NCI-H187 treated with DMSO at 0.1 percent for 48 hours (cell line): ENCODE results near the gene SPAG16.
"Not testable (repeated sequence)": the region's sequence is repeated elsewhere in the genome, so short reads cannot be mapped to it uniquely, and the experiment has no call there.

Source experiments
- DNase-seq: peaks from one replicate; lab custom pipeline; 2025; lab: John Stamatoyannopoulos, UW

The SPAG16 gene

GRCh38 chr2:213408426-213409070, 124.3 kb downstream of the SPAG16 start:
- not testable (repeated sequence) for DNase-seq

- DNase-seq, result not testable (repeated sequence)
Observed at GRCh38 chr2:213410687-213411086, 126.4 kb downstream of the SPAG16 start.

GRCh38 chr2:213411582-213412289, 127.5 kb downstream of the SPAG16 start:
- DNase-seq, result no peak

- no peak for DNase-seq
Observed at GRCh38 chr2:213415093-213415492, 130.8 kb downstream of the SPAG16 start.

GRCh38 chr2:213416832-213417231, 132.6 kb downstream of the SPAG16 start:
- no peak for DNase-seq

- no peak for DNase-seq
Observed at GRCh38 chr2:213419980-213420379, 135.7 kb downstream of the SPAG16 start.

GRCh38 chr2:213420828-213421385, 136.6 kb downstream of the SPAG16 start:
- no peak for DNase-seq

GRCh38 chr2:213422211-213422610, 137.9 kb downstream of the SPAG16 start:
- no peak for DNase-seq

- no peak for DNase-seq
Observed at GRCh38 chr2:213425618-213426017, 141.4 kb downstream of the SPAG16 start.

- DNase-seq, result no peak
Observed at GRCh38 chr2:213429516-213429915, 145.3 kb downstream of the SPAG16 start.

GRCh38 chr2:213443921-213444320, 159.7 kb downstream of the SPAG16 start:
- no peak for DNase-seq

- no peak for DNase-seq
Observed at GRCh38 chr2:213451542-213452239, 167.4 kb downstream of the SPAG16 start.

- no peak for DNase-seq
Observed at GRCh38 chr2:213455316-213456008, 171.2 kb downstream of the SPAG16 start.

- no peak for DNase-seq
Observed at GRCh38 chr2:213475433-213475832, 191.2 kb downstream of the SPAG16 start.

GRCh38 chr2:213476641-213477040, 192.4 kb downstream of the SPAG16 start:
- DNase-seq, result no peak

- DNase-seq, result no peak
Observed at GRCh38 chr2:213490087-213490486, 205.8 kb downstream of the SPAG16 start.

- no peak for DNase-seq
Observed at GRCh38 chr2:213491376-213491775, 207.1 kb downstream of the SPAG16 start.

GRCh38 chr2:213496226-213496625, 212.0 kb downstream of the SPAG16 start:
- DNase-seq, result no peak

- DNase-seq, result no peak
Observed at GRCh38 chr2:213500881-213501280, 216.6 kb downstream of the SPAG16 start.

- no peak for DNase-seq
Observed at GRCh38 chr2:213524164-213524563, 239.9 kb downstream of the SPAG16 start.

GRCh38 chr2:213537579-213537978, 253.3 kb downstream of the SPAG16 start:
- DNase-seq, result no peak

GRCh38 chr2:213544940-213545339, 260.7 kb downstream of the SPAG16 start:
- DNase-seq, result no peak
